Kidney tubule cell (primary cell): ENCODE results near the gene DNM3.

ENCODE experiments used
- DNase-seq: peaks from one replicate; pipeline ENCODE4 v3.0.0-alpha.2; 2018; ENCODE audit warnings: low spot score

Gene DNM3

GRCh38 chr1:171869097-171869496 is 27.8 kb downstream of the DNM3 start:
- DNase-seq = peak; percentile 39

GRCh38 chr1:171871848-171872247 is 30.6 kb downstream of the DNM3 start:
- DNase-seq = no peak

GRCh38 chr1:171872430-171872829 is 31.1 kb downstream of the DNM3 start:
- DNase-seq = no peak

DNA sequence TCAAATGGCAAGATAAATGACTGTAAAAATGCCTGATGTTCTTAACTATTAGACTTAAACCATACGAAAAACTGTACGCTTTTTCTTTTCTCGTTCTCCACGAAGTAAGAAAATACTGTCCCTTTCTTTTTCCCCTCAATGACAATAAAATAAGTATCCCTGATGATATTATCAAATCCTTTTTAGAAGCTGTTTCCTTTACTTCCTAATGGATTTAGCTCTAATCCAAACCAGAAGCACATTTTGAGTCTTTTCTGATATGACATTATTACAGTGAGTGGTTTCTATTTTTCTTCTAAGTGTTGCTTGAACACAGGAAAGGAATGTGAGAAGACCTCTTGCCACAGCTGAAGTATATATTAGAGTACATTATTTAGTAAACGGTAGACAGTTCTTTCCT is 32.4 kb downstream of the DNM3 start:
- no peak for DNase-seq

DNA sequence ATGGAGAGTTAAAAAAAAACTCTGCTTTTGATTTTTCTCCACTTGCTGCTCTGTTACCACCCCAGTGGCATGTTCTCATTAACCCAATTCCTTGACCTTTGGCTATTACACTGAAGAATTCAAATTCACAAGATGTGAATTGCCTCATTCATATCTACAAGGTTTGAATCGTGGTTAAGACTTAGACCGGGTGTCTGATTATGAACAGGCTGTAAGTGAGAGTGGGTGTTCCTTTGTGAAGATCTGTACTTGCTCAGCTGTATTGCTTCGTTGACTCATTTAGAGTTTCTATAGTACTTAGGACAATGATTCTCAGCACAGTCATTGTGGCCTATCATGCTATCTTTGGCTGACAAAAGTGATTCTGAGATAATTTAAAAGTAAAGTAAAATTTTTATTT is 36.4 kb downstream of the DNM3 start:
- DNase-seq = peak; percentile 66

DNA sequence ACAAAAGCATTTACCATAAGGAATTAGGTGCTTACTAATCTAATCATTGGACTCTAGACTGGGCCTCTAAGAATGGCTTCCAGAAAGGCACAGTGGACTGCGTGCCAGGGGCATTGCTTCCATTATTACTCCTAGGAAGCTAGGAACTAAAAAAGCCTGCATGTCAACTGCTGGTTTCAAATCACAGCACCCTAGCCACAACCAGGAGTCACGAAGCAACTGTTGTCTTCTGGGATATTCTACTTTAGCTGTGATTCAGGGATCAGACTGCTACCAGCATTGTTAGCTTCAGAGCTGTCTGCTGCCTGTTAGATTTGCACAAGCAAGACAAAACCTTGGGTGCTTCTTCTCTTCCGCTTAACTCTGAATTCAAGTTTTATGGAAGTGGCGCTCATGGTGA is 38.3 kb downstream of the DNM3 start:
- no peak for DNase-seq

DNA sequence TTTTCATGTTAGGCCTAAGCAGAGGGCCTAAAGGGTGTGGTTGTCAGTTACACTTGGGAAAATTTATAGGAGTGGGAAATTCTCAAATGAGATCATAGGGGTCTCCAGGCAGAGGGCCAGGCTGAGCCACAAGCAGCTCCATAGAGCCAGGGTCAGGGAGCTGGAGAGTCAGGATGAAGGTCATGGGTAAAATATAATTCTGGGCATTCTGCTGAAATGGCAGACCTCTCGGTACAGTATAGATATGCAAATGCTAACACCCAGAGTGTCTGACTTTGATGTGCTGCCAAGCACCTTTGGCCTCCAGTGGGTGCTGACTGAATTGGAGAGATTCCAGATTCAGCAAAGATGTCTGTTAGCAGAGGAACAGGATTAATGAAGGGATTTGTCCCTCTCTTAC is 40.1 kb downstream of the DNM3 start:
- DNase-seq = peak; percentile 59

DNA sequence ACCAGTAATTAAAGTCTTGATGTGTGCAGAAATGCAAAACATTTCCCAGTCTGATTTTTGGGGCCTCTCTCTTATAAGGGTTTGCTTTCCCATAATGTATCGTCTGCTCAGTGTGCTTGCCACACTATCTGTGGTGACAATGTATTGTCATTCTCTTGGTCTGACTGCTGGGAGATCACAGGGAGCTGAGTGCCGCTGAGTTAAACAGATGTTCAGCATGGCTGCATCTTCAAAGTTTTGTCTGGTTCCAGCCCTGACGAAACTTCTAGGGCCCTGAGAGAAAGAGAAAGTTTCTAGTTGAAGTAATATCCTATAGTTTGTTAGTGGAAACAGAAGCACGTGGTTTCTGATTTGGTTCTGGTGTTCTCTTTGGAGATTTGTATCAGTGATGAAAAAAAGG is 42.6 kb downstream of the DNM3 start:
- no peak for DNase-seq

DNA sequence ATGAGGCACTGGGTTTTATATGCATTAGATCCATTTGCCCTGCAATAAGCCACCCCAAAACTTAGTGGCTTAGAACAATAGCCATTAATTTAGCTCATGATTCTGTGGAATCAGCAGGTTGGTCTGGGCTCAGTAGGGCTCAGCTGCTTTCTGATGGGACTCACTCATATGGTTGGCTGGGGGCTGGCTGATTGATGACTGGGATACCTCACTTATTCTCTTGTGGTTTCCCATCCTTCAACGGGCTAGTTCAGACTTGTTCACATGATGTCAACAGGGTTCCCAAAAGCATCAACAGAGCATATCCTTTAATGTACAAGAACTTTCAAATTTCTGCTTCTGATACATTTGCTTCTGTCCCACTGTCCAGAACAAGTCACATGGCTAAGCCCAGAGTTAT is 43.2 kb downstream of the DNM3 start:
- peak; percentile 18 for DNase-seq

- DNase-seq = no peak
Measured at GRCh38 chr1:171890131-171890530, 48.8 kb downstream of the DNM3 start.

- DNase-seq = no peak
Measured at GRCh38 chr1:171896936-171897703, 55.8 kb downstream of the DNM3 start.

- DNase-seq = peak; percentile 5
Measured at GRCh38 chr1:171898941-171899340, 57.6 kb downstream of the DNM3 start.

GRCh38 chr1:171899838-171900237 is 58.5 kb downstream of the DNM3 start:
- no peak for DNase-seq

DNA sequence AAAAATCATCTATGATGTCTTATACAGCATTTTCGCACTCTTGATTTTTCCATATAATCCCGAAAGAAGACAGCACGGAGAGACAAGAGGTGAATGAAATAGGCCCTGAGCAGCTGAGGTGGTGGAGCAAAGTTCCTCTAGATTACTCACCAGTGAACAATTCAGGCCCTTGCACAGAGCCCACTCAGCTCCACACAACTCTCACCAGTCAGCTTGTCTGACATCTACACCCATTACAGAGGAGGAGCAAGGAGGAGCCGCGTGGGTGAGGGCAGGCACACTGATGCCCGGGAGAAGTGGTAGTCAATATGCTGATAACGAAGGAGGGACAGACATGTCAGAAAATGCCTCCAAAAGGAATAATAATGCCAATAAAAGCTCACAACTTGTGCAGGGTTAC is 59.9 kb downstream of the DNM3 start:
- peak; percentile 68 for DNase-seq

DNA sequence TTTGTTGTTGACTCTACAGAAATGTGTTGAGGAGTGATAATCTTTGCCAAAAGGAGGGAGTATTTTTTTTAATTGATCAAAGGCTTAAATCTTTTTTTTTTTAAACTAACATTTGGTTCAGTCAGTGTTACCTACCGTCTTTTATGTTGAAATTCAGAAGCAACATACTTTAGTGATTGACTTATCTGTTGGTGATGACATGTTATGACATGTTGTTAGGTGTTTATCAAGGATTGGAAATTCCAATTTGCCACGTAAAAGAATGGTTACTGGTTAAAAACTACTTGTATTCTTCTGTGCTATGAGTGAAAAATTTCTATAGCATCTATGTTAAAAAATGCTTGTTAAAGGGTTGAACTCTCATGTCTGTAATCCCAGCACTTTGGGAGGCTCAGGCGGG is 61.2 kb downstream of the DNM3 start:
- no peak for DNase-seq

DNA sequence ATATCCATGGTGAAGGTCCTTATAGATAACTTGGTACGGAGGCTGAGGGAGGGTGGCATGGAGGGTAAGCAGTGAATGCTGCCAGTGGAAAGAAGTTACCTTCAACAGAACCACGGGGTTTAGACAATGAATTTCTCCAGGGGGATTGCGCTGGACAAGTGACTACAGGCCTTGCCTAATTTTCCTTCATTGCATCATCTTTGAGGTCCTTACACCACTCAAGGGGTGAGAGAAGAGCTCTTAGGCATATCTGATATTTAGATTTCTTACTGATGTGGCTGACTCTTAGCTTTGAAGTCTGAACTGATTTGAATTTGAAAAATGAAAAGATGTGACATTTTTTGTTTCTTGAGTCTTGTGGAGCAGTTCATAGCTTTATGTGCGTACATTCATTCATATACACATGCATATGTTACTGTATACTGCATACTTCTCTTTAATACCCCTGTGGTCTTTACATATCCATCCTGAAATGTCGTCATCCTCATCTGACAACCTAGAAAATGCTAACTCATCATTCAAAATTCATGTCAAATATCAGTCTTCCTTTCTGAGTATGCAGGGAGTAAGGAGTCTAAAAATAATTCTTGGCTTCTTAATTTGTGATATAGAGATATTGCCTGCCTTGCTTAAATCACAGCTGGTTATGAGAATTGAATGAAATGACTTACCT is 63.6 kb downstream of the DNM3 start:
- DNase-seq = no peak

DNA sequence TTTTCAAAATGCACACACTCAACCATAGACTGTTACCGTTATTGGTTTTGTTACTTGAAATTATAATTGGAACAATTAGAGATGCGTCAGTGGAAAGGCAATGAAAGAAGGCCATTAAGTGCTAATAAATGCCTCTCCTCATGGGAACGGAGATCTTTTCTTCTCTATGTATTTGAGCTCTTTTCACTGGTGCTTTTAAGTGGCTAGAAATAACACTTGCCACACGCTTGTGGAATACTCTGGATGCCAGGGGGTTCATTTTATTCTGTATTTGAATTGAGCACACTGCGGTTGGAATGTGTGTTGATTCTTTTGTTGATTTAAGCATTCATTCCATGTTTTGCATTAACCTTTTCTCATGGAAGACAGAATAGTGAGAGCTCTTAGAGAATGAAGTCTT is 68.4 kb downstream of the DNM3 start:
- no peak for DNase-seq

DNA sequence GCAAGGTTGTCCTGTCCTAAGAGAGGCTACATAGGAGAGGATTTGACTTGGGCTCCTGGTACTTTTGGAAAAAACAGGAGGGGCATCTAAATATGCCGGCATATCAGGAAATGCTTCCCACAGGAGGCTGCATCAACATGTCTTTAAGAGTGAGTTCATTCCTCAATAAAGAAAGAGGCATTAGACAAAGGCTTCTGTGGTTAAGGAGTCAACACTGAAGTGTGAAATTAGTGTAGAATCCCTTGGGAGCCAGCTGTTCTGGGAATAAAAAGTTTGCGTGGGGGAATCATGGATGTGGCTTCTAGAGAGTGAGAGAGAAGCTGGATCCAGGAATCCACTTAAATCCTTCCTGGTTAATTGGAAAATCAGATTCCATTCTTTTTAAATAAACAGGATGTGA is 69.5 kb downstream of the DNM3 start:
- no peak for DNase-seq

DNA sequence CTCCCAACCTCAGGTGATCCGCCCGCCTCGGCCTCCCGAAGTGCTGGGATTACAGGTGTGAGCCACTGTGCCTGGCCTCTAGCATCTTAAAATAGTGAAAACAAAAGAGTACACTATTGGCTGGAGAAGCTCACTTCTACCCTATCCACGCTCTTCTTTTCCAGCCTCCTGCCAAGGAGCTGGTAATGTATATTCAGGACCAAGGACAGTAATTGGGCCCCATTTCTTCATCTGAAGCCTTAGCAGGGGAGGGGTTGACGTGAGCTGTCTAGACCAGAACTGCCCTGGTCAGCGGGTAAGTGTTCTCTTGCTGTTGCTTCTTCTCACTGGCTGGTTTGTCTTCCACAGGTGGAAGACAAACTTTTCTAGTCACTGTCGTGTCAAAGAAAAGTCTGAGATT is 70.2 kb downstream of the DNM3 start:
- DNase-seq = no peak

DNA sequence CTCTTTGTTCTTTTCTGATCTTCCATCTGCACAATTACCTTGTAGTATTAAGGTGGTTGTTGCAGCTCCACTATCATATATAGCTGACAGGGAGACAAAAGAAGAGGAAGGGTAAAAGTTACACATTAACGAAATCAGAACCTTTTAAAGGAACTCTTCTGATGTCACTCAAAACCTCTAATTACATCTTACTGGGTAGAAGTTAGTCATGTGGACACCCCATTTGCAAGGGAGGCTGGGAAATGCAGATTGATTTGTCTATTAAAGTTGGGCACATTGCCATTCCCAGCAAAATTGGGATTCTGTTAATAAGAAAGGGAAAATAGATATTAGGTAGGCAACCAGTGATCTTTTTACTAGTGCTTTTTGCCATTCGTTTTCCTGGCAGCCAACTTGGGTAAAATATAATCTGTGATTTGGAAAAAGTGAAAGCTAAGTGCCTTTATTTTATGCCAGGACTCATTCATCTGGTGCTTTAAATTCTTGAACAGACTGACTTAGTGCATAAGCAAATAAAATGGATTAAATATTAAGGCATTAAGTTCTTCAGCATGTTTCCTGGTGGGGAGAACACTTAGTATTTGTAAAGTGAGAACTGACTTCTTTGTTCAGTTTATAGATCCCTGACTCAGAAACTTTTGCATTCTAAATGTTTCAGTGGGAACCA is 71.3 kb downstream of the DNM3 start:
- peak; percentile 76 for DNase-seq

- DNase-seq = peak; percentile 77
Measured at GRCh38 chr1:171913385-171913784, 72.1 kb downstream of the DNM3 start.

DNA sequence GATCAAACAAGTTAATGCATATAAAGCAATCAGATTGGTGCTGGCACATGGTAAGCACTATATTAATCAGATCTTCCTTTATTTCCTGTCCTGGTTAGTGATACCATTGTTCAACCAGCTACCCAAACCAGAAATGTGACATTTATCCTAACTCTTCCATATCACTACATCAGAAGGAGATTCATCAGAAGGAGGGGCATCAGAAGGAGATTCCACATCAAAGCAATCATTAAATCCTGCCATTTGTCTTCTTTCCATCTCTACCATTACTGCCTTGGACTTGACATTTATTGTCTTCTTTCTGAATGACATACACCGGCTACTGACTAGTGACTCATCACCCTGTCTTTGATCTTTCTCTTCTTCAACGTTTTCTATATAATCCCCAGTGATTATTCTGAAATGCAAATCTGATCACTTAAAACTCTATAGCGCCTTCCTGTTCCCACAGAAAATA is 75.0 kb downstream of the DNM3 start:
- no peak for DNase-seq

DNA sequence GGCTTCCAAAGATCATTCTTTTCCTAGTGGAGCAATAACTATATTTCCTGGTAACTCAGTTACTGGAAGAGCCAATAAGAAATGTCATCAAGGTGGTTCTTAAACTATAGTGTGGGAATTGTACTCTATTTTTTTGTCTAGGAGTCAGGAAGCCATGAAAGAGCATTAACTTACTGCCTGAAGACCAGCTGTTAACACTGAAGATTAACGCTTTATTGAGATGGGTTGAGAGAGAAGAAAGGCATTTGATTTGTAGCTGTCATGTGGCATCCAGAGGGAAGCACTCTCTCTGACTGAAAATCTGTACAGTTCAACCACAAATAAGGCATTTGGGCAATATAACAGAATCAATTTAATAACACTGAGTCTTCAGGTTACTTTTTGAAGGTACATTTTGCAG is 76.0 kb downstream of the DNM3 start:
- no peak for DNase-seq
